ENCODE measurements around the gene PRR36. TPM values are rescaled to one million over a fixed set of nuclear protein-coding genes. Genes with fewer than 3 reads are reported as not detected.

Gene PRR36
- total and polyA plus RNA-seq, 2 donors (not counting 1 experiment from before 2014, with no cell fraction given) = 0.01 TPM; not detected in 1

- Histone ChIP-seq H3K9me3 (ENCODE audit: control extremely low read depth in 1 of 3, control insufficient read depth in 2 of 3, insufficient read depth in 1 of 3, low read length in 2 of 3) (peaks cover 0 to 5% (median 0%) of the 10 kb centered on the region in 3 donors), H3K27me3 (replicated peaks in 1 of 4; ENCODE audit: control extremely low read depth in 1 of 4, control insufficient read depth in 3 of 4, insufficient read depth in 4 of 4, low read length in 3 of 4) (peaks cover 0 to 22% (median 5%) of the 10 kb centered on the region in 4 experiments), H3K4me3 (ENCODE audit: control extremely low read depth in 1 of 5, extremely low read depth in 1 of 5, insufficient read depth in 1 of 5, low read depth in 2 of 5, low read length in 4 of 5) (no peak overlapping the region), H3K27ac (ENCODE audit: low read length in 2 of 2) (no peak overlapping the region), H3K9ac (ENCODE audit: low read length) (no peak overlapping the region), H4K20me1 (ENCODE audit: control insufficient read depth, insufficient read depth, low read length, poor library complexity, severe bottlenecking) (no peaks in the 10 kb centered on the region), H3K4me1 (ENCODE audit: control insufficient read depth in 2 of 2, insufficient read depth in 2 of 2, low read length in 2 of 2) (peaks cover 0 to 4% of the 10 kb centered on the region in 2 donors), H3K4me2 (replicated peaks; ENCODE audit: low read depth, low read length, poor library complexity, severe bottlenecking) (no peak overlapping the region), H2AFZ (ENCODE audit: insufficient read depth, low read depth, low read length, poor library complexity, severe bottlenecking) (no peak overlapping the region), H3K36me3 (replicated peaks in 1 of 2; ENCODE audit: control extremely low read depth in 1 of 2, control insufficient read depth in 1 of 2, extremely low read depth in 1 of 2, insufficient read depth in 2 of 2, low read length in 1 of 2) (no peaks in the 10 kb centered on the region), H3K79me2 (ENCODE audit: control insufficient read depth, insufficient read depth, low read length) (no peaks in the 10 kb centered on the region)
- ATAC-seq (ENCODE audit: low read depth) (no peak), DNase-seq (no peak)
- no CpG with 5 or more reads among the region's 2 CpGs for WGBS (ENCODE audit: insufficient coverage)
- Mint-ChIP-seq H3K4me3 (no peak overlapping the region), H3K27me3 (peaks cover 9% of the 10 kb centered on the region), H3K9me3 (ENCODE audit: insufficient read depth) (no peaks in the 10 kb centered on the region), H3K4me1 (no peaks in the 10 kb centered on the region), H3K27ac (no peak overlapping the region)
- CTCF ChIA-PET = interaction anchor here (0.7 kb wide), 2 partner anchors 228 to 471 kb away, joined by 3 to 4 read pairs; no protein-coding TSS in a partner anchor
- POLR2A ChIA-PET = no interaction called here
- TF ChIP-seq CTCF (IDR thresholded peaks at IDR 0.05) (no peak), EZH2 (IDR thresholded peaks at IDR 0.05; ENCODE audit: borderline replicate concordance, insufficient read depth, low read depth, low read length, poor library complexity, severe bottlenecking) (no peak)
- intact Hi-C loops (cut with micrococcal nuclease) = no loop called here
Observed at GRCh38 chr19:7883796-7884570, 9.8 kb upstream of the PRR36 start.

DNA sequence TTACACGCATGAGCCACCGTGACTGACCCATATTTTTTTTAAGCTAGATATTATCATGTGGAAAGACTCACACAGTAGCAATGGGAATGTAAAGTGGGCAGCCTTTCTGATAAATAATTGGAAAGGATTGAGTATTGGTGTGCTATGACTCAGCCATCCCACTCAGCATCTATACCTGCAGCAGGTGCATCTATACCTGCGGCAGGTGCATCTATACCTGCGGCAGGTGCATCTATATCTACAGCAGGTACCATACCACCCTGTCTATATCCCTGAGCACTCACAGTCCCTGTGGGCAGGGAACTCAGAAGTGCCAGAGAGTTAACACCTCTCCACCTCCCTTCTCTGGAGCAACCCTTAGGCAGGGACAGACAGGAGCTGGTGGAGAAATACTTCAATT, 8.9 kb upstream of the PRR36 start:
- Mint-ChIP-seq H3K27me3 (peaks cover 5% of the 10 kb centered on the region), H3K4me1 (no peaks in the 10 kb centered on the region), H3K9me3 (ENCODE audit: insufficient read depth) (no peaks in the 10 kb centered on the region), H3K4me3 (no peak overlapping the region), H3K27ac (no peak overlapping the region)
- Histone ChIP-seq H3K9ac (ENCODE audit: low read length) (no peak overlapping the region), H3K4me2 (replicated peaks; ENCODE audit: low read depth, low read length, poor library complexity, severe bottlenecking) (no peak overlapping the region), H3K79me2 (ENCODE audit: control insufficient read depth, insufficient read depth, low read length) (no peaks in the 10 kb centered on the region), H3K4me3 (ENCODE audit: control extremely low read depth in 1 of 5, extremely low read depth in 1 of 5, insufficient read depth in 1 of 5, low read depth in 2 of 5, low read length in 4 of 5) (no peak overlapping the region), H4K20me1 (ENCODE audit: control insufficient read depth, insufficient read depth, low read length, poor library complexity, severe bottlenecking) (no peaks in the 10 kb centered on the region), H3K27ac (ENCODE audit: low read length in 2 of 2) (no peak overlapping the region), H3K27me3 (replicated peaks in 1 of 4; ENCODE audit: control extremely low read depth in 1 of 4, control insufficient read depth in 3 of 4, insufficient read depth in 4 of 4, low read length in 3 of 4) (peaks cover 0 to 13% (median 1%) of the 10 kb centered on the region in 4 experiments), H2AFZ (ENCODE audit: insufficient read depth, low read depth, low read length, poor library complexity, severe bottlenecking) (no peak overlapping the region), H3K4me1 (ENCODE audit: control insufficient read depth in 2 of 2, insufficient read depth in 2 of 2, low read length in 2 of 2) (no peaks in the 10 kb centered on the region), H3K9me3 (ENCODE audit: control extremely low read depth in 1 of 3, control insufficient read depth in 2 of 3, insufficient read depth in 1 of 3, low read length in 2 of 3) (peaks cover 0 to 5% (median 0%) of the 10 kb centered on the region in 3 donors), H3K36me3 (replicated peaks in 1 of 2; ENCODE audit: control extremely low read depth in 1 of 2, control insufficient read depth in 1 of 2, extremely low read depth in 1 of 2, insufficient read depth in 2 of 2, low read length in 1 of 2) (no peaks in the 10 kb centered on the region)
- ChIA-PET POLR2A (no interaction called here), CTCF (interaction anchor here (0.6 to 2.4 kb wide), 3 partner anchors 14 to 472 kb away, joined by 3 to 10 read pairs (median 3); no protein-coding TSS in a partner anchor)
- no peak for DNase-seq
- no peak for TF ChIP-seq CTCF (IDR thresholded peaks at IDR 0.05)
- no peak for TF ChIP-seq EZH2 (IDR thresholded peaks at IDR 0.05; ENCODE audit: borderline replicate concordance, insufficient read depth, low read depth, low read length, poor library complexity, severe bottlenecking)
- ATAC-seq (ENCODE audit: low read depth) = no peak
- intact Hi-C loops (cut with micrococcal nuclease) = no loop called here
- 93% methylated on average over 2 of the region's 4 CpGs for WGBS (ENCODE audit: insufficient coverage)
